Measurements from ENCODE around the gene ATL3.

The ATL3 gene, protein sequence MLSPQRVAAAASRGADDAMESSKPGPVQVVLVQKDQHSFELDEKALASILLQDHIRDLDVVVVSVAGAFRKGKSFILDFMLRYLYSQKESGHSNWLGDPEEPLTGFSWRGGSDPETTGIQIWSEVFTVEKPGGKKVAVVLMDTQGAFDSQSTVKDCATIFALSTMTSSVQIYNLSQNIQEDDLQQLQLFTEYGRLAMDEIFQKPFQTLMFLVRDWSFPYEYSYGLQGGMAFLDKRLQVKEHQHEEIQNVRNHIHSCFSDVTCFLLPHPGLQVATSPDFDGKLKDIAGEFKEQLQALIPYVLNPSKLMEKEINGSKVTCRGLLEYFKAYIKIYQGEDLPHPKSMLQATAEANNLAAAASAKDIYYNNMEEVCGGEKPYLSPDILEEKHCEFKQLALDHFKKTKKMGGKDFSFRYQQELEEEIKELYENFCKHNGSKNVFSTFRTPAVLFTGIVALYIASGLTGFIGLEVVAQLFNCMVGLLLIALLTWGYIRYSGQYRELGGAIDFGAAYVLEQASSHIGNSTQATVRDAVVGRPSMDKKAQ

DNA sequence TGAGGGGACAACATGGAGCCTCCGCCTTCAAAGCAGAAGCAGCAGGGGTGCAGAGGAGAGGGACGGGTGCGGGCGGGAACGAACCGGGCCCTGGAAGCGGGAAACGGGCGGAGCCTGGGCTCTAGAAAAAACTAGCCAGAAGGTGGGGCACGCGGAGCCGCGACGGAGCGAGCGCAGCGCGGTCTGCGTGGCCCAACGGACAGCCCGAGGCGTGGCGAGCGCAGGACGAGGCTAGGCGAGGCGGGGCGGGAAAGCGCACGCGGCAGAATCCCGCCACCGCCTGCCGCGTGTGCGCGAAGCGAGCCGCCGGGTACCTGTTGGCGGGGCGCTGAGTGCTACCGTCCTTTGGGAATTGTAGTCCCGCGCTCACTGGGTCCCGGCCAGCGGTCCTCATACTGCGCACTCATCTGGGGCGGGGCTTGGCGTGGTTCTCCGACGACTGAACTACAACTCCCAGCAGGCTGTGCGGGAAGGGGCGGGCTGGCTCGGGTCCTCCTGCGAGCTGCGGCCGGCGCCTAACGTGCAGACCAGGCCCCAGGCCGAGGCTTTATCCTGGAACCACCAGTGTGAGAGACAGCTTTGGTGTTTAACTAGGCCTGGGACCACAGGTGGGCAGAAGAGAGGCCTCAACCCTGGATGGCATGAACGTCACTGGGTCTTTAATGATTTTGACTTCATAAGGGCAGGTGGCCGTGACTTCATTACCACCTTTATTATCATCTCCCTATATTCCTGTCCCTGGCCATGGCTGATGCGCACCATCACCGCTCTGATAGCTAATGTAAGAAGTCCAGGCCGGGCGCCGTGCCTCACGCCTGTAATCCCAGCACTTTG, at the start of gene ATL3:
Gene ATL3, minus strand, starts transcription at position 55 of the 834 bp plus-strand sequence. Its CDS starts 41 bp downstream, at position 14.
- peak; percentile 95 for ATAC-seq (ENCODE audit: insufficient read depth, low read depth)
- H3K4me2 ChIP-seq (ENCODE audit: insufficient read depth, low read length), result peak within 1 kb of the TSS; percentile 73
- no peaks in the 10 kb centered on the region for H3K27me3 ChIP-seq (ENCODE audit: insufficient read depth, low read length, poor library complexity)
- H3K9me3 ChIP-seq (ENCODE audit: insufficient read depth, low read length, severe bottlenecking), result no peaks in the 10 kb centered on the region
- peaks cover 26% of the 10 kb centered on the region; the same call in 1 of the 2 replicates for H4K20me1 ChIP-seq (ENCODE audit: insufficient read depth, low read length)
- H3K36me3 ChIP-seq (ENCODE audit: insufficient read depth, low read length), result peaks cover 22% of the 10 kb centered on the region
- H3K79me2 ChIP-seq (ENCODE audit: insufficient read depth, low read length), result peaks cover 49% of the 10 kb centered on the region
- peaks cover 41% of the 10 kb centered on the region for H3K4me1 ChIP-seq (ENCODE audit: insufficient read depth, low read length)
- H3K9ac ChIP-seq (ENCODE audit: low read depth, low read length), result peak within 1 kb of the TSS; percentile 87
- H2AFZ ChIP-seq (ENCODE audit: low read depth, low read length), result peak within 1 kb of the TSS; percentile 87
- no peak for TF ChIP-seq EZH2 (IDR thresholded peaks at IDR 0.05; ENCODE audit: borderline replicate concordance, low read depth, low read length, severe bottlenecking)
- TF ChIP-seq, protein P1, sequence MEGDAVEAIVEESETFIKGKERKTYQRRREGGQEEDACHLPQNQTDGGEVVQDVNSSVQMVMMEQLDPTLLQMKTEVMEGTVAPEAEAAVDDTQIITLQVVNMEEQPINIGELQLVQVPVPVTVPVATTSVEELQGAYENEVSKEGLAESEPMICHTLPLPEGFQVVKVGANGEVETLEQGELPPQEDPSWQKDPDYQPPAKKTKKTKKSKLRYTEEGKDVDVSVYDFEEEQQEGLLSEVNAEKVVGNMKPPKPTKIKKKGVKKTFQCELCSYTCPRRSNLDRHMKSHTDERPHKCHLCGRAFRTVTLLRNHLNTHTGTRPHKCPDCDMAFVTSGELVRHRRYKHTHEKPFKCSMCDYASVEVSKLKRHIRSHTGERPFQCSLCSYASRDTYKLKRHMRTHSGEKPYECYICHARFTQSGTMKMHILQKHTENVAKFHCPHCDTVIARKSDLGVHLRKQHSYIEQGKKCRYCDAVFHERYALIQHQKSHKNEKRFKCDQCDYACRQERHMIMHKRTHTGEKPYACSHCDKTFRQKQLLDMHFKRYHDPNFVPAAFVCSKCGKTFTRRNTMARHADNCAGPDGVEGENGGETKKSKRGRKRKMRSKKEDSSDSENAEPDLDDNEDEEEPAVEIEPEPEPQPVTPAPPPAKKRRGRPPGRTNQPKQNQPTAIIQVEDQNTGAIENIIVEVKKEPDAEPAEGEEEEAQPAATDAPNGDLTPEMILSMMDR (IDR thresholded peaks at IDR 0.05; ENCODE audit: borderline replicate concordance, extremely low read depth, low read length, poor library complexity, severe bottlenecking), result peak; percentile 27
- H3K27ac ChIP-seq (ENCODE audit: low read length), result peak within 1 kb of the TSS; percentile 87
- H3K4me3 ChIP-seq (ENCODE audit: low read depth in 1 of 2, low read length in 2 of 2), result peak within 1 kb of the TSS; percentile 37 to 61
- peak; percentile 98 for DNase-seq

DNA sequence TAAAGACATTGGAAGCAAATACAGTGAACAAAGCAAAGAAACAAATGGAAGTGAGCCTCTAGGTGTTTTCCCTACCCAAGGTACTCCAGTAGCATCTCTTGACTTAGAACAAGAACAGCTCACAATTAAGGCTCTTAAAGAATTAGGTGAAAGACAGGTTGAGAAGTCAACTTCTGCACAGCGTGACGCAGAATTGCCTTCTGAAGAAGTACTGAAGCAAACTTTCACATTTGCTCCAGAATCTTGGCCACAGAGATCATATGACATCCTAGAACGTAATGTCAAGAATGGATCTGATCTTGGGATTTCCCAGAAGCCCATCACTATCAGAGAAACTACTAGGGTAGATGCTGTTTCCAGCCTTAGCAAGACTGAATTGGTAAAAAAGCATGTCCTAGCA, 49.4 kb upstream of the ATL3 start:
- Histone ChIP-seq H3K9ac (ENCODE audit: low read depth, low read length) (no peak overlapping the region), H3K36me3 (ENCODE audit: insufficient read depth, low read length) (peaks cover 19% of the 10 kb centered on the region), H3K4me3 (ENCODE audit: low read depth in 1 of 2, low read length in 2 of 2) (no peak overlapping the region), H3K9me3 (ENCODE audit: insufficient read depth, low read length, severe bottlenecking) (no peaks in the 10 kb centered on the region), H2AFZ (ENCODE audit: low read depth, low read length) (no peak overlapping the region), H3K27ac (ENCODE audit: low read length) (no peak overlapping the region), H4K20me1 (ENCODE audit: insufficient read depth, low read length) (peaks cover 37% of the 10 kb centered on the region), H3K4me1 (ENCODE audit: insufficient read depth, low read length) (no peaks in the 10 kb centered on the region), H3K4me2 (ENCODE audit: insufficient read depth, low read length) (no peak overlapping the region), H3K79me2 (ENCODE audit: insufficient read depth, low read length) (peaks cover 87% of the 10 kb centered on the region), H3K27me3 (ENCODE audit: insufficient read depth, low read length, poor library complexity) (no peaks in the 10 kb centered on the region)
- TF ChIP-seq, protein P1 (IDR thresholded peaks at IDR 0.05; ENCODE audit: borderline replicate concordance, extremely low read depth, low read length, poor library complexity, severe bottlenecking), result no peak
- no peak for TF ChIP-seq EZH2 (IDR thresholded peaks at IDR 0.05; ENCODE audit: borderline replicate concordance, low read depth, low read length, severe bottlenecking)
- ATAC-seq (ENCODE audit: insufficient read depth, low read depth) (no peak), DNase-seq (no peak)

DNA sequence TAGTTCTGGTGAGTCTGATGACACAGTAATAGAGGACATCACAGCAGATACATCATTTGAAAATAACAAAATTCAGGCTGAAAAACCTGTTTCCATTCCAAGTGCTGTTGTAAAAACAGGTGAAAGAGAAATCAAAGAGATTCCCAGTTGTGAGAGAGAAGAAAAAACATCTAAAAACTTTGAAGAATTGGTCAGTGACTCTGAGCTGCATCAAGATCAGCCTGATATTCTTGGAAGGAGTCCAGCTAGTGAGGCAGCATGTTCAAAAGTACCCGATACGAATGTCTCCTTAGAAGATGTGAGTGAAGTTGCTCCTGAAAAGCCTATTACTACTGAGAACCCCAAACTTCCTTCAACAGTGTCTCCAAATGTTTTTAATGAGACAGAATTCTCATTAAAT, 48.8 kb upstream of the ATL3 start:
- DNase-seq, result no peak
- peaks cover 89% of the 10 kb centered on the region for H3K79me2 ChIP-seq (ENCODE audit: insufficient read depth, low read length)
- H3K27me3 ChIP-seq (ENCODE audit: insufficient read depth, low read length, poor library complexity), result no peaks in the 10 kb centered on the region
- peaks cover 41% of the 10 kb centered on the region for H4K20me1 ChIP-seq (ENCODE audit: insufficient read depth, low read length)
- peaks cover 23% of the 10 kb centered on the region for H3K36me3 ChIP-seq (ENCODE audit: insufficient read depth, low read length)
- H3K9ac ChIP-seq (ENCODE audit: low read depth, low read length), result no peak overlapping the region
- H2AFZ ChIP-seq (ENCODE audit: low read depth, low read length), result no peak overlapping the region
- no peak for ATAC-seq (ENCODE audit: insufficient read depth, low read depth)
- no peak for TF ChIP-seq EZH2 (IDR thresholded peaks at IDR 0.05; ENCODE audit: borderline replicate concordance, low read depth, low read length, severe bottlenecking)
- TF ChIP-seq, protein P1 (IDR thresholded peaks at IDR 0.05; ENCODE audit: borderline replicate concordance, extremely low read depth, low read length, poor library complexity, severe bottlenecking), result no peak
- no peaks in the 10 kb centered on the region for H3K4me1 ChIP-seq (ENCODE audit: insufficient read depth, low read length)
- no peak overlapping the region for H3K27ac ChIP-seq (ENCODE audit: low read length)
- no peak overlapping the region for H3K4me3 ChIP-seq (ENCODE audit: low read depth in 1 of 2, low read length in 2 of 2)
- H3K9me3 ChIP-seq (ENCODE audit: insufficient read depth, low read length, severe bottlenecking), result no peaks in the 10 kb centered on the region
- H3K4me2 ChIP-seq (ENCODE audit: insufficient read depth, low read length), result no peak overlapping the region
